OCI-LY7 (cell line): ENCODE results near the gene COL18A1.

ENCODE experiments used
- EZH2phosphoT487 ChIP-seq: fragments of 200-600 bp; sonication (generic); IDR thresholded peaks from 2 replicates; pipeline ENCODE4 v1.6.1; 2018; ENCODE audit warnings: low read depth, borderline replicate concordance, mild to moderate bottlenecking, mixed run types, antibody characterized with exemption, low read length, moderate library complexity, mixed read lengths
- TF ChIP-seq, protein P1 (sequence below): fragments of 200-600 bp; sonication (generic); conservative IDR thresholded peaks from 2 replicates; pipeline ENCODE4 v1.5.1; 2014; ENCODE audit warnings: mild to moderate bottlenecking, antibody characterized with exemption, low read length, moderate library complexity, mixed read lengths

DNA sequence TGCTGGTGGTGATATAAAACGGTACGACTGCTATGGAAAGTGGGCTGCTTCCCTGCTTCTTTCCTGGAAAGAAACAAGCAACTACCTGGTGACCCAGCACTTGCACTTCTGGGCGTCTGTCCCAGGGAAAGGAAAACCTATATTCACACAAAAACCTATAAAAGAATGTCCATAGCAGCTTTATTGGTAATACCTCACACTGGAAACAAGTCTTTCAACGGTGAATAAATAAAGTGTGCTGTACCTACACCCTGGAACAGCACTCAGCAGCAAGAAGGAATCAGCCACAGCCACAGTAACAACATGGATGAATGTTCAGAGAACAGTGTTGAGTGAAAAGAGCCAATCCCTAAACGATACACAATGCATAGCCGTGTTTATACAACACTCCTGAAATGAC, 117.4 kb downstream of the COL18A1 start:
- TF ChIP-seq EZH2phosphoT487, result no peak
- TF ChIP-seq, protein P1, sequence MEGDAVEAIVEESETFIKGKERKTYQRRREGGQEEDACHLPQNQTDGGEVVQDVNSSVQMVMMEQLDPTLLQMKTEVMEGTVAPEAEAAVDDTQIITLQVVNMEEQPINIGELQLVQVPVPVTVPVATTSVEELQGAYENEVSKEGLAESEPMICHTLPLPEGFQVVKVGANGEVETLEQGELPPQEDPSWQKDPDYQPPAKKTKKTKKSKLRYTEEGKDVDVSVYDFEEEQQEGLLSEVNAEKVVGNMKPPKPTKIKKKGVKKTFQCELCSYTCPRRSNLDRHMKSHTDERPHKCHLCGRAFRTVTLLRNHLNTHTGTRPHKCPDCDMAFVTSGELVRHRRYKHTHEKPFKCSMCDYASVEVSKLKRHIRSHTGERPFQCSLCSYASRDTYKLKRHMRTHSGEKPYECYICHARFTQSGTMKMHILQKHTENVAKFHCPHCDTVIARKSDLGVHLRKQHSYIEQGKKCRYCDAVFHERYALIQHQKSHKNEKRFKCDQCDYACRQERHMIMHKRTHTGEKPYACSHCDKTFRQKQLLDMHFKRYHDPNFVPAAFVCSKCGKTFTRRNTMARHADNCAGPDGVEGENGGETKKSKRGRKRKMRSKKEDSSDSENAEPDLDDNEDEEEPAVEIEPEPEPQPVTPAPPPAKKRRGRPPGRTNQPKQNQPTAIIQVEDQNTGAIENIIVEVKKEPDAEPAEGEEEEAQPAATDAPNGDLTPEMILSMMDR, result no peak
